Progenitor cell of endocrine pancreas (in vitro differentiated cells): Measurements from ENCODE around the gene UPK1A. TPM values are rescaled to one million over a fixed set of nuclear protein-coding genes. Genes with fewer than 3 reads are reported as not detected.
"Not testable (repeated sequence)": the region's sequence is repeated elsewhere in the genome, so short reads cannot be mapped to it uniquely, and the experiment has no call there.

Experiments
- DNase-seq: peaks from one replicate; pipeline ENCODE4 v3.0.0; 2021; ENCODE audit warnings: low spot score; ENCODE audit not compliant: unreplicated experiment
- H3K27ac Mint-ChIP-seq: 2 replicates; pipeline ENCODE4 v1.8.0; 2021; ENCODE audit warnings: mild to moderate bottlenecking, moderate library complexity, mixed read lengths
- H3K27me3 Mint-ChIP-seq: 2 replicates; pipeline ENCODE4 v1.8.0; 2021; ENCODE audit warnings: mixed read lengths
- H3K36me3 Mint-ChIP-seq: 2 replicates; pipeline ENCODE4 v1.8.0; 2022; ENCODE audit warnings: mixed read lengths; ENCODE audit not compliant: insufficient read depth
- H3K4me1 Mint-ChIP-seq: 2 replicates; pipeline ENCODE4 v1.8.0; 2021; ENCODE audit warnings: low read depth, mixed read lengths
- H3K4me3 Mint-ChIP-seq: 2 replicates; pipeline ENCODE4 v1.8.0; 2021; ENCODE audit warnings: low read depth, mild to moderate bottlenecking, moderate library complexity, mixed read lengths
- H3K9me3 Mint-ChIP-seq: 2 replicates; pipeline ENCODE4 v1.8.0; 2021; ENCODE audit warnings: low read depth, mixed read lengths
- total RNA-seq: library from RNA; stranded (reverse); gene quantifications from 2 replicates; pipeline ENCODE4 v1.2.1, GENCODE V29; 2021
- TF ChIP-seq, protein P1 (sequence below): fragments of 200-600 bp; sonication (generic); IDR thresholded peaks from one replicate; pipeline ENCODE4 v1.5.0; 2021; ENCODE audit warnings: antibody characterized with exemption, mild to moderate bottlenecking; ENCODE audit not compliant: unreplicated experiment

The UPK1A gene
- total RNA-seq, 1 donor from 2014 or later, result not detected

DNA sequence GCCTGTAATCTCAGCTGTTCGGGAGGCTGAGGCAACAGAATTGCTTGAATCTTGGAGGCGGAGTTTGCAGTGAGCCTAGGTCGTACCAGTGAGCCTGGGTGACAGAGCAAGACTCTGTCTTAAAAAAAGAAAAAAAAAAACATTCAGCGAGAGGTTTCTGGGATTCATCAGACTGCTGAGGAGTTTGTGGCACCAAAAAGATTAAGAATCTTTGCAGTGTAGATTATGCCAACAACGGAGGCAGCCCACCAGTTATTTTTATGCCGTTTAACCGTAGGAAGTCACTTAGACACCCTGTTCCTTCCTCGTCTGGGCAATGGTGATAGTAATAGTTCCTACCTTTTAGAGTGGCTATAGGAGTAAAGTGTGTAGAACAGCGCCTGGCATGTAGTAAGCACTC lies 15.7 kb upstream of the UPK1A start:
- Mint-ChIP-seq H3K4me3 (no peak overlapping the region), H3K4me1 (peaks cover 7% of the 10 kb centered on the region), H3K27me3 (peaks cover 6% of the 10 kb centered on the region), H3K9me3 (no peaks in the 10 kb centered on the region), H3K27ac (no peak overlapping the region), H3K36me3 (peaks cover 7% of the 10 kb centered on the region)
- TF ChIP-seq, protein P1, sequence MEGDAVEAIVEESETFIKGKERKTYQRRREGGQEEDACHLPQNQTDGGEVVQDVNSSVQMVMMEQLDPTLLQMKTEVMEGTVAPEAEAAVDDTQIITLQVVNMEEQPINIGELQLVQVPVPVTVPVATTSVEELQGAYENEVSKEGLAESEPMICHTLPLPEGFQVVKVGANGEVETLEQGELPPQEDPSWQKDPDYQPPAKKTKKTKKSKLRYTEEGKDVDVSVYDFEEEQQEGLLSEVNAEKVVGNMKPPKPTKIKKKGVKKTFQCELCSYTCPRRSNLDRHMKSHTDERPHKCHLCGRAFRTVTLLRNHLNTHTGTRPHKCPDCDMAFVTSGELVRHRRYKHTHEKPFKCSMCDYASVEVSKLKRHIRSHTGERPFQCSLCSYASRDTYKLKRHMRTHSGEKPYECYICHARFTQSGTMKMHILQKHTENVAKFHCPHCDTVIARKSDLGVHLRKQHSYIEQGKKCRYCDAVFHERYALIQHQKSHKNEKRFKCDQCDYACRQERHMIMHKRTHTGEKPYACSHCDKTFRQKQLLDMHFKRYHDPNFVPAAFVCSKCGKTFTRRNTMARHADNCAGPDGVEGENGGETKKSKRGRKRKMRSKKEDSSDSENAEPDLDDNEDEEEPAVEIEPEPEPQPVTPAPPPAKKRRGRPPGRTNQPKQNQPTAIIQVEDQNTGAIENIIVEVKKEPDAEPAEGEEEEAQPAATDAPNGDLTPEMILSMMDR, result no peak
- DNase-seq, result no peak

DNA sequence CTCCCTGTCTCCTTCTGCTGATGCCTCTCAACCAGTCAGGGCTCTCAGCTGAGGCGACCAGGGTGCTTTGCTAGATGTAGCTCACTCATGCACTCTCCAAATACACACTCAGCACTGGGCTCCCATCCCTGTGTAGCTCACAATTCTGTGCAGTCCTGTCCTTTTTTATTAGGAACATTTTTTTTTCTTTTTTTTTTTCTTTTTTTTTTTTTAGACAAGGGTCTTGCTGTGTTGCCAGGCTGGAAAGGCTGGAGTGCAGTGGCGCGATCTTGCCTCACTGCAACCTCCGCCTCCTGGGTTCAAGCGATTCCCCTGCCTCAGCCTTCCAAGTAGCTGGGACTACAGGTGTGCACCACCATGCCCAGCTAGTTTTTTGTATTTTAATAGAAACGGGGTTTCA lies 11.5 kb upstream of the UPK1A start:
- not testable (repeated sequence) for H3K4me3 Mint-ChIP-seq, H3K9me3 Mint-ChIP-seq

GRCh38 chr19:35655600-35655999 lies 10.7 kb upstream of the UPK1A start:
- no peaks in the 10 kb centered on the region for H3K9me3 Mint-ChIP-seq
- no peak for DNase-seq
- H3K4me3 Mint-ChIP-seq, result no peak overlapping the region
- H3K36me3 Mint-ChIP-seq, result peaks cover 28% of the 10 kb centered on the region
- H3K27me3 Mint-ChIP-seq, result no peaks in the 10 kb centered on the region
- TF ChIP-seq, protein P1, result no peak
- H3K4me1 Mint-ChIP-seq, result no peaks in the 10 kb centered on the region
- H3K27ac Mint-ChIP-seq, result no peak overlapping the region

More for the DNA sequence above, 11.5 kb upstream of the UPK1A start:
- H3K27me3 Mint-ChIP-seq, DNase-seq, H3K4me1 Mint-ChIP-seq, H3K27ac Mint-ChIP-seq: not testable (repeated sequence)
- H3K36me3 Mint-ChIP-seq, result peaks cover 27% of the 10 kb centered on the region

DNA sequence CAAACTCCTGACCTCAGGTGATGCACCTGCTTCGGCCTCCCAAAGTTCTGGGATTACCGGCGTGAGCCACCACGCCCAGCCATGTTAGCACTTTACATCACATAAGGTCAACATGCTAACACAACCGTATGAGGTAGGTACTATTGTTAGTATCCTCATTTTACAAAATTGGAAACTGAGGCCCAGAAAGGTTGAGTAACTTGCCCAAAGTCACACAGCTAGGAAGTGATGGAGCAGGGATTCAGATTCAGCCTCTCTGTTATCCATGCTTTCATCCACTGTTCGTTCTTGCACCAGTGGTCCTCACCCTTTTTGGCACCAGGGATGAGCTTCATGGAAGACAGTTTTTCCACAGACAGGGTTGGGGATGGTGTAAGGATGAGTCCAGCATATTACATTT lies 9.6 kb upstream of the UPK1A start:
- Mint-ChIP-seq H3K9me3 (no peaks in the 10 kb centered on the region), H3K36me3 (peaks cover 32% of the 10 kb centered on the region), H3K27ac (no peak overlapping the region), H3K4me3 (no peak overlapping the region), H3K4me1 (no peaks in the 10 kb centered on the region), H3K27me3 (no peaks in the 10 kb centered on the region)
- TF ChIP-seq, protein P1, result no peak
- no peak for DNase-seq

DNA sequence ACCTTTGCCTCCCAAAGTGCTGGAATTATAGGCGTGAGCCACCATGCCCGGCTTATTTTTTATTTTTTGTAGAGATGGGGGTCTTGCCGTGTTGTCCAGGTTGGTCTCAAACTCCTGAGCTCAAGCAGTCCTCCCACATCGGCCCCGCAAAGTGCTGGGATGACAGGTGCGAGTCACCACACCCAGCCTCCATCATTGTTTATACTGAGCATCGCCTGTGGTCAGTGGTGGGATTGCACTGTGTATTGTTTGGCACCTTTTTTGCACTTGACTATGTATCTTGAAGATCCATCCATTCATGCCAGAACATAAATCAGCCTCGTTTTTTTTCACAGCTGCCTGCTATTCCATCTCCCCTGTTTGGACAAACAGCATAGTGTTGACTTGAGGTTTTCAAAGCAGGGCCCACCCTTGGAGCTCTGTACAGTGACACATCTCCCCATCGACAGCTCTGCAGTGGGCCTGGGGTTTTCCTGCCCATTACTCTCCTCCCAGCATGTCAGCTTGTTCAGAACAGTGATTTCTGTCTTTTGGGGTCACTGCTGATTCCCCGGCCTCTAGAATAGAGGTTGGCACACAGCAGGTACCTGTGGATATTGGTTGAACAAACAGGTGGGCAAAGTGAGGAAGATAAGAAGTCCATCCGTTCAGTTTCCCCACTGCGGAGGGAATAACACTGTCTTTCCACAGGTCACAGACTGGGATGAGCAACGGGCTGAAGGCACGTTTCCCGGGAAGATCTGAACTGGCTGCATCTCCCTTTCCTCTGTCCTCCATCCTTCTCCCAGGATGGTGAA lies 8.2 kb upstream of the UPK1A start:
- Mint-ChIP-seq H3K36me3 (peaks cover 38% of the 10 kb centered on the region), H3K4me1 (no peaks in the 10 kb centered on the region), H3K4me3 (no peak overlapping the region)

DNA sequence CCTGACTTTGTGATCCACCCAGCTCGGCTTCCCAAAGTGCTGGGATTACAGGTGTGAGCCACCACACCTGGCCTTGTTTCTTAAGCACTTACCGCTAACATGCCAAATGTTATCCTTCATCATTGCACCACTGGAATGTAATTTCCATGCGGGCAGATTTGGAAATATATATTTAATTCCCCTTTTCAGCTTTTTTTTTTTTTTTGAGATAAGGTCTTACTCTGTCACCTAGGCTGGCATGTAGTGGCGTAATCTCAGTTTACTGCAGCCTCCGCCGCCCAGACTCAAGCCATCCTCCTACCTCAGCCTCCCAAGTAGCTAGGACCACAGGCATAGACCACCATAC lies 4.3 kb upstream of the UPK1A start:
- TF ChIP-seq, protein P1, result no peak
- no peak overlapping the region for H3K4me3 Mint-ChIP-seq
- no peak overlapping the region for H3K27ac Mint-ChIP-seq
- no peaks in the 10 kb centered on the region for H3K9me3 Mint-ChIP-seq
- peaks cover 3% of the 10 kb centered on the region for H3K4me1 Mint-ChIP-seq
- DNase-seq, result no peak
- peaks cover 28% of the 10 kb centered on the region for H3K36me3 Mint-ChIP-seq
- H3K27me3 Mint-ChIP-seq, result no peaks in the 10 kb centered on the region

More for the DNA sequence above, 8.2 kb upstream of the UPK1A start:
- no peak for DNase-seq
- no peak overlapping the region for H3K27ac Mint-ChIP-seq
- TF ChIP-seq, protein P1, result no peak
- no peaks in the 10 kb centered on the region for H3K27me3 Mint-ChIP-seq
- no peaks in the 10 kb centered on the region for H3K9me3 Mint-ChIP-seq
